NCI-H446 (cell line): Measurements from ENCODE around the gene ARHGDIA.

Experiments used
- DNase-seq, 2 experiments: peaks; one replicate each; lab custom pipeline; 2025; lab: John Stamatoyannopoulos, UW

The ARHGDIA gene

GRCh38 chr17:81865358-81865732 is 5.8 kb downstream of the ARHGDIA start:
- no peak for DNase-seq

- DNase-seq = no peak
Observed at GRCh38 chr17:81863833-81864768, 7.0 kb downstream of the ARHGDIA start.

- no peak for DNase-seq
Observed at GRCh38 chr17:81863123-81863675, 7.9 kb downstream of the ARHGDIA start.

- DNase-seq = peak; percentile 100
Observed at GRCh38 chr17:81860756-81861568, 10.2 kb downstream of the ARHGDIA start.

- DNase-seq = no peak
Observed at GRCh38 chr17:81859906-81860755, 11.0 kb downstream of the ARHGDIA start, which contains the start of gene P4HB. Gene P4HB, minus strand, starts transcription at chr17:81860535. Its CDS starts 64 bp downstream, at chr17:81860471.

GRCh38 chr17:81858967-81859905 is 11.9 kb downstream of the ARHGDIA start:
- DNase-seq = peak in 1 of 2 experiments; percentile 32

- DNase-seq = no peak
Observed at GRCh38 chr17:81858170-81858966, 12.8 kb downstream of the ARHGDIA start.

- DNase-seq = no peak
Observed at GRCh38 chr17:81854974-81855774, 16.0 kb downstream of the ARHGDIA start.

GRCh38 chr17:81852237-81852636 is 18.9 kb downstream of the ARHGDIA start:
- no peak for DNase-seq

GRCh38 chr17:81851423-81851822 is 19.7 kb downstream of the ARHGDIA start:
- no peak for DNase-seq

GRCh38 chr17:81849457-81849856 is 21.7 kb downstream of the ARHGDIA start:
- DNase-seq = no peak

- no peak for DNase-seq
Observed at GRCh38 chr17:81846743-81847689, 24.1 kb downstream of the ARHGDIA start.

GRCh38 chr17:81845881-81846742 is 25.0 kb downstream of the ARHGDIA start:
- DNase-seq = no peak

GRCh38 chr17:81845361-81845760 is 25.8 kb downstream of the ARHGDIA start:
- no peak for DNase-seq

GRCh38 chr17:81844887-81845286 is 26.2 kb downstream of the ARHGDIA start:
- DNase-seq = no peak

GRCh38 chr17:81844327-81844851 is 26.7 kb downstream of the ARHGDIA start:
- DNase-seq = no peak
